K562 (cell line): ENCODE data around the gene CNGA1. TPM values are rescaled to one million over a fixed set of nuclear protein-coding genes. Genes with fewer than 3 reads are reported as not detected.

ENCODE experiments used
- ATAC-seq: fragments of 200-7000 bp; cut with Tn5 transposase; 3 replicates; pipeline ENCODE4 v1.9.1; 2020; ENCODE audit warnings: moderate library complexity
- BruUV-seq: library from RNA; stranded (reverse); fragments of 400-500 nt; replicated peaks from 2 replicates; lab custom pipeline; 2021; lab: Mats Ljungman, UMichigan
- CTCF ChIA-PET: fragments of 300-600 bp; formaldehyde crosslinking; extraction: SDS; loops from one replicate; lab custom pipeline; 2021; ENCODE audit warnings: low intra/inter-chr PET ratio; lab: Yijun Ruan, JAX
- POLR2A ChIA-PET: fragments of 300-600, 350-650 bp; sonication (Branson Sonifier 250); formaldehyde crosslinking; extraction: SDS; loops from one replicate; lab custom pipeline; 2021; ENCODE audit warnings: antibody characterized with exemption, inconsistent platforms; lab: Yijun Ruan, JAX
- DNase-seq, 4 experiments: peaks; one replicate each; pipeline versions ENCODE4 v3.0.0 to v3.0.0-alpha.2; 2011 to 2018; ENCODE audit warnings: low spot score in 3 of 4, mixed read lengths in 3 of 4; ENCODE audit errors: extremely low read depth in 1 of 4
- FAIRE-seq: peaks from 2 replicates; lab custom pipeline; 2011; peaks lifted over from hg19 to GRCh38; lab: Jason Lieb, UNC
- H2AFZ ChIP-seq: 2 replicates; pipeline ENCODE4 v1.6.0; 2011; ENCODE audit warnings: low read depth, low read length, control low read depth, inconsistent platforms
- H3K27ac ChIP-seq: fragments of 200-600 bp; 3 replicates; pipeline ENCODE4 v1.8.0; 2011; ENCODE audit warnings: low read depth, mild to moderate bottlenecking, control low read depth, inconsistent platforms, low read length, moderate library complexity, mixed read lengths; ENCODE audit errors: extremely low read depth
- H3K27me3 ChIP-seq, 2 experiments: fragments of 300-600 bp in 1 of 2; 2 replicates in 1 of 2; 3 replicates in 1 of 2; pipeline versions ENCODE4 v1.6.0 to v1.8.0; 2011; ENCODE audit warnings: inconsistent platforms in 2 of 2, low read length in 2 of 2, mild to moderate bottlenecking in 1 of 2, mixed read lengths in 1 of 2, moderate library complexity in 1 of 2; ENCODE audit not compliant: control insufficient read depth in 2 of 2, insufficient read depth in 2 of 2
- H3K36me3 ChIP-seq: fragments of 300-600 bp; 3 replicates; pipeline ENCODE4 v1.8.0; 2011; ENCODE audit warnings: mild to moderate bottlenecking, low read length, inconsistent platforms; ENCODE audit not compliant: control insufficient read depth, insufficient read depth
- H3K4me1 ChIP-seq, 2 experiments: fragments of 200-600 bp in 1 of 2; replicated peaks in 1 of 2; 2 replicates in 1 of 2; 3 replicates in 1 of 2; pipeline versions ENCODE4 v1.5.1 to v1.8.0; 2011; ENCODE audit warnings: inconsistent platforms in 2 of 2, low read length in 2 of 2, mild to moderate bottlenecking in 1 of 2, mixed read lengths in 1 of 2, moderate library complexity in 1 of 2; ENCODE audit not compliant: control insufficient read depth in 2 of 2, insufficient read depth in 2 of 2
- H3K4me2 ChIP-seq: 2 replicates; pipeline ENCODE4 v1.6.1; 2011; ENCODE audit warnings: low read length, control low read depth, inconsistent platforms, mixed read lengths; ENCODE audit not compliant: insufficient read depth
- H3K4me3 ChIP-seq: fragments of 200-600 bp; sonication (generic), shearing (Covaris generic); 2 replicates; pipeline ENCODE4 v1.5.1; 2016; ENCODE audit warnings: control low read depth, inconsistent platforms
- H3K79me2 ChIP-seq: fragments of 200-600 bp; 3 replicates; pipeline ENCODE4 v1.8.0; 2011; ENCODE audit warnings: low read length, inconsistent platforms; ENCODE audit not compliant: control insufficient read depth, insufficient read depth
- H3K9ac ChIP-seq, 2 experiments: 2 replicates each; pipeline versions ENCODE4 v1.6.0 to v1.6.1; 2011; ENCODE audit warnings: low read depth in 2 of 2, low read length in 2 of 2, control low read depth in 1 of 2, inconsistent platforms in 1 of 2, mild to moderate bottlenecking in 1 of 2, mixed read lengths in 1 of 2; ENCODE audit not compliant: insufficient read depth in 1 of 2
- H3K9me1 ChIP-seq: one replicate; pipeline ENCODE4 v1.6.0; 2011; ENCODE audit warnings: inconsistent platforms, mild to moderate bottlenecking, low read length, moderate library complexity; ENCODE audit not compliant: control insufficient read depth, insufficient read depth
- H3K9me3 ChIP-seq: replicated peaks from 2 replicates; pipeline ENCODE4 v1.5.1; 2011; ENCODE audit warnings: low read depth, low read length, inconsistent platforms; ENCODE audit not compliant: control insufficient read depth, insufficient read depth
- H4K20me1 ChIP-seq: replicated peaks from 2 replicates; pipeline ENCODE4 v1.6.1; 2011; ENCODE audit warnings: low read length, inconsistent platforms, mixed read lengths; ENCODE audit not compliant: control insufficient read depth, insufficient read depth
- CEBPG ChIP-seq, 3 experiments: fragments of 200-800 bp in 1 of 3; sonication (Bioruptor generic) in 1 of 3; sonication (generic) in 1 of 3; formaldehyde crosslinking in 1 of 3; IDR thresholded peaks in 2 of 3; conservative IDR thresholded peaks in 1 of 3; 2 replicates each; pipeline versions ENCODE4 v1.6.1 to v1.8.0; 2016 to 2022; ENCODE audit warnings: missing compliant biosample characterization in 2 of 3, missing genetic modification characterization in 2 of 3, mild to moderate bottlenecking in 1 of 3, missing genetic modification reagents in 1 of 3
- CTCF ChIP-seq, 3 experiments: IDR thresholded peaks in 2 of 3; conservative IDR thresholded peaks in 1 of 3; 2 replicates each; pipeline ENCODE4 v1.5.1; 2011 to 2012; ENCODE audit warnings: low read length in 3 of 3, mild to moderate bottlenecking in 3 of 3, control low read depth in 2 of 3, improper control_type of control experiment in 1 of 3, inconsistent platforms in 1 of 3, low read depth in 1 of 3, mixed read lengths in 1 of 3, moderate library complexity in 1 of 3; ENCODE audit not compliant: insufficient read depth in 2 of 3
- PKNOX1 ChIP-seq: fragments of 450-650 bp; IDR thresholded peaks from 2 replicates; pipeline ENCODE4 v1.6.1; 2016
- REST ChIP-seq, 2 experiments: fragments of 450-650 bp; formaldehyde crosslinking in 1 of 2; IDR thresholded peaks; 2 replicates each; pipeline versions ENCODE4 v1.4.0 to v1.6.1; 2014 to 2020; ENCODE audit warnings: mild to moderate bottlenecking in 2 of 2, borderline replicate concordance in 1 of 2, low read depth in 1 of 2
- SMC3 ChIP-seq: conservative IDR thresholded peaks from 2 replicates; pipeline ENCODE4 v1.6.1; 2011; ENCODE audit warnings: low read depth, low read length, improper control_type of control experiment; ENCODE audit not compliant: insufficient read depth
- TRIM24 ChIP-seq, 2 experiments: fragments of 450-650 bp; IDR thresholded peaks; 2 replicates each; pipeline ENCODE4 v1.6.1; 2016
- ZNF384 ChIP-seq: IDR thresholded peaks from 2 replicates; pipeline ENCODE4 v1.6.1; 2012; ENCODE audit warnings: low read depth, low read length, improper control_type of control experiment
- ZNF707 ChIP-seq: fragments of 250-450 bp; sonication (Bioruptor Pico); conservative IDR thresholded peaks from 2 replicates; pipeline ENCODE4 v1.8.0; 2022; ENCODE audit warnings: inconsistent platforms, mild to moderate bottlenecking, moderate library complexity
- WGBS: fragments of 100-300 bp; shearing (Covaris generic); methylation state at CpG from one replicate; pipeline ENCODE4 v1.1.6; 2016; ENCODE audit warnings: low coverage, mixed read lengths; ENCODE audit not compliant: insufficient coverage; ENCODE audit errors: missing lambda C conversion rate; 5-methylcytosine and 5-hydroxymethylcytosine counted together
- in situ Hi-C: fragments of 300-500 bp; cut with MboI; formaldehyde crosslinking; loops from 4 replicates; pipeline ENCODE4 v1.15.0; 2018; ENCODE audit warnings: inconsistent platforms, mixed read lengths
- intact Hi-C: fragments of 100-400 bp; cut with micrococcal nuclease; formaldehyde crosslinking; loops from 2 replicates; pipeline ENCODE4 v1.14.2; 2022
- polyA plus RNA-seq, 8 experiments: library from polyadenylated mRNA; depleted of rRNA in 4 of 8; stranded (reverse) in 5 of 8; unstranded in 3 of 8; fragments of >200 nt; fragmentation: Nextera tagmentation in 2 of 8; fragmentation: Illumina TruSeq in 1 of 8; extraction: Ambion mirVana in 2 of 8; extraction: Trizol in 1 of 8; gene quantifications; 2 replicates each; pipeline versions ENCODE4 v1.2.1 to v1.2.3, GENCODE V29; 2011 to 2014; ENCODE audit warnings: inconsistent platforms in 1 of 8, missing spikeins in 1 of 8
- total RNA-seq, 7 experiments: library from RNA; depleted of rRNA in 6 of 7; stranded (reverse); fragments of >200 nt in 6 of 7; fragmentation: Illumina TruSeq in 2 of 7; extraction: Trizol in 2 of 7; gene quantifications; 2 replicates each; pipeline versions ENCODE4 v1.2.1 to v1.2.3, GENCODE V29; 2011 to 2021; ENCODE audit warnings: low replicate concordance in 1 of 7

CNGA1 gene
- total and polyA plus RNA-seq, 9 of the 15 experiments (the other 6 are each of a cell fraction or from before 2014, with no cell fraction given), result 0.03 to 0.29 (median 0.04) TPM; not detected in 5

GRCh38 chr4:47933840-47934239 lies 82.6 kb downstream of the CNGA1 start:
- H3K4me3 ChIP-seq, result no peak overlapping the region
- H3K36me3 ChIP-seq, result no peaks in the 10 kb centered on the region
- no peaks in the 10 kb centered on the region for H3K9me1 ChIP-seq
- ATAC-seq, result peak; percentile 72
- intact Hi-C loops (loop anchor here (1.0 to 10.0 kb wide), 5 partner anchors 227 to 1089 kb away; no protein-coding TSS in a partner anchor), in situ Hi-C loops (no loop called here)
- H3K4me1 ChIP-seq, result no peaks in the 10 kb centered on the region
- H2AFZ ChIP-seq, result no peak overlapping the region
- no peaks in the 10 kb centered on the region for H3K9me3 ChIP-seq
- BruUV-seq, result no TSS peak
- DNase-seq, result peak; percentile 18 to 47 (median 32)
- no peaks in the 10 kb centered on the region for H3K79me2 ChIP-seq
- 2% methylated on average over 4 of the region's 4 CpGs for WGBS
- no peak overlapping the region for H3K9ac ChIP-seq
- ChIA-PET CTCF (interaction anchor here (0.7 to 1.8 kb wide), 6 partner anchors 97 to 265 kb away, joined by 3 to 10 read pairs (median 5); no protein-coding TSS in a partner anchor), POLR2A (interaction anchor here (0.5 to 0.9 kb wide), 7 partner anchors 132 to 370 kb away, joined by 3 to 4 read pairs (median 3); no protein-coding TSS in a partner anchor)
- no peak overlapping the region for H3K4me2 ChIP-seq
- no peaks in the 10 kb centered on the region for H4K20me1 ChIP-seq
- H3K27me3 ChIP-seq, result peaks cover 10% of the 10 kb centered on the region in 2 experiments; a peak in 2 of 5 replicates
- no peak overlapping the region for H3K27ac ChIP-seq
- FAIRE-seq, result peak; percentile 83
- TF ChIP-seq CEBPG (CRISPR knock-in tag; IDR thresholded peaks at IDR 0.05), result no peak
- peak; percentile 29 to 44; a peak in 1 of 4 replicates for TF ChIP-seq CEBPG (tag; conservative IDR thresholded peaks at IDR 0.05 in 1 of 2, IDR thresholded peaks at IDR 0.05 in 1 of 2)
- TF ChIP-seq PKNOX1, result no peak
- peak; percentile 54; the same call in 1 of the 2 replicates for TF ChIP-seq ZNF384
- TF ChIP-seq ZNF707 (CRISPR knock-in tag), result no peak
- peak; percentile 45 for TF ChIP-seq SMC3
- TF ChIP-seq REST (IDR thresholded peaks at IDR 0.05; ENCODE audit: borderline replicate concordance), result peak; percentile 46; the same call in 1 of the 2 replicates
- no peak for TF ChIP-seq REST (CRISPR knock-in tag; IDR thresholded peaks at IDR 0.05; ENCODE audit: low read depth)
- TF ChIP-seq TRIM24 (IDR thresholded peaks at IDR 0.05), result peak in 1 of 2 experiments; percentile 18; a peak in 1 of 4 replicates
- TF ChIP-seq CTCF (IDR thresholded peaks at IDR 0.05 in 2 of 3, conservative IDR thresholded peaks at IDR 0.05 in 1 of 3; ENCODE audit: insufficient read depth in 2 of 3, low read depth in 1 of 3, low read length in 3 of 3), result peak; percentile 50 to 85 (median 51); a peak in 5 of 6 replicates
